Gastroesophageal sphincter (tissue), 3 donors: ENCODE measurements around the gene P3H3.
"Not testable (repeated sequence)": the region's sequence is repeated elsewhere in the genome, so short reads cannot be mapped to it uniquely, and the experiment has no call there.

Experiments used
- CTCF ChIP-seq, 4 experiments: fragments of 200-600 bp in 2 of 4; fragments of 450-650 bp in 2 of 4; sonication (generic) in 1 of 4; IDR thresholded peaks; one replicate each; pipeline ENCODE4 v1.5.1; 2017 to 2019; ENCODE audit warnings: antibody characterized with exemption in 4 of 4, mild to moderate bottlenecking in 2 of 4, moderate library complexity in 2 of 4
- EP300 ChIP-seq: sonication (generic); formaldehyde crosslinking; IDR thresholded peaks from one replicate; pipeline ENCODE4 v1.6.1; 2017; ENCODE audit warnings: antibody characterized with exemption, mild to moderate bottlenecking
- POLR2A ChIP-seq, 2 donors: fragments of 450-650 bp; IDR thresholded peaks; one replicate each; pipeline ENCODE4 v1.6.1; 2017; ENCODE audit warnings: antibody characterized with exemption in 2 of 2, mild to moderate bottlenecking in 2 of 2, moderate library complexity in 1 of 2
- POLR2AphosphoS5 ChIP-seq: sonication (generic); formaldehyde crosslinking; IDR thresholded peaks from one replicate; pipeline ENCODE4 v1.6.1; 2017; ENCODE audit warnings: antibody characterized with exemption

GRCh38 chr12:6886206-6886999 lies 58.2 kb downstream of the P3H3 start:
- not testable (repeated sequence) for TF ChIP-seq CTCF (IDR thresholded peaks at IDR 0.05); EP300; POLR2A (IDR thresholded peaks at IDR 0.05); POLR2AphosphoS5
